NCI-H748 (cell line): ENCODE data around the gene CCL20.
"Not testable (repeated sequence)": the region's sequence is repeated elsewhere in the genome, so short reads cannot be mapped to it uniquely, and the experiment has no call there.

Source experiments
- DNase-seq: peaks from one replicate; lab custom pipeline; 2025; ENCODE audit not compliant: unreplicated experiment; lab: John Stamatoyannopoulos, UW

The CCL20 gene, protein sequence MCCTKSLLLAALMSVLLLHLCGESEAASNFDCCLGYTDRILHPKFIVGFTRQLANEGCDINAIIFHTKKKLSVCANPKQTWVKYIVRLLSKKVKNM

DNA sequence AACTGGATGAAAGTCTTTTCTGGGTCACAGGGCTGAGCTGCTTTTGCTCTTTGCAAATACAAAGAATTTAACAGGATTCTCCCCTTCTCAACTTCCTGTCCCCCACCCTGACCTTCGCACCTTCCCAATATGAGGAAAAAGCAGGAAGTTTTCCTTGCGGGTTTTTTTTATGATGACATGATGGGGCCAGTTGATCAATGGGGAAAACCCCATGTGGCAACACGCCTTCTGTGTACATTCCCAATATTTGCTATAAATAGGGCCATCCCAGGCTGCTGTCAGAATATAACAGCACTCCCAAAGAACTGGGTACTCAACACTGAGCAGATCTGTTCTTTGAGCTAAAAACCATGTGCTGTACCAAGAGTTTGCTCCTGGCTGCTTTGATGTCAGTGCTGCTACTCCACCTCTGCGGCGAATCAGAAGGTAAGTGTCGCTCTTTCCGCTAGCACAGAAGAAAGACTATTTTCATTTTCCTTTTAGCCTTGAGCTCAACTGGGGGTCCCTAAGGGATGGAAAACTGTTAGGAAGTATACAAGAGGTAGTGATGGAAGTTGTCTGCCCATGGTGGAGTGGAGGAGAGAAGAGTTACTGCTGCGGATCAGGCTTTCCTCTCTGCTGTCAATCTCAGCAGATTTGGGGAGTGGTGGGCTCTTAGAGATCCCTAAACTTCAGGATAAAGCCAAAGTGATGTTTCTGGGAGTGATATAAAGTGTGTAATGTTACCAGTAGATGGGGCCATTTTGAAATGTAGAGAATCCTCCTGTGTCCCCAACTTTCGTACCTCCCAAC, at the start of gene CCL20:
Gene CCL20, plus strand, starts transcription at position 281 of the 792 bp plus-strand sequence. Its CDS starts 70 bp downstream, at position 351.
- no peak for DNase-seq

DNA sequence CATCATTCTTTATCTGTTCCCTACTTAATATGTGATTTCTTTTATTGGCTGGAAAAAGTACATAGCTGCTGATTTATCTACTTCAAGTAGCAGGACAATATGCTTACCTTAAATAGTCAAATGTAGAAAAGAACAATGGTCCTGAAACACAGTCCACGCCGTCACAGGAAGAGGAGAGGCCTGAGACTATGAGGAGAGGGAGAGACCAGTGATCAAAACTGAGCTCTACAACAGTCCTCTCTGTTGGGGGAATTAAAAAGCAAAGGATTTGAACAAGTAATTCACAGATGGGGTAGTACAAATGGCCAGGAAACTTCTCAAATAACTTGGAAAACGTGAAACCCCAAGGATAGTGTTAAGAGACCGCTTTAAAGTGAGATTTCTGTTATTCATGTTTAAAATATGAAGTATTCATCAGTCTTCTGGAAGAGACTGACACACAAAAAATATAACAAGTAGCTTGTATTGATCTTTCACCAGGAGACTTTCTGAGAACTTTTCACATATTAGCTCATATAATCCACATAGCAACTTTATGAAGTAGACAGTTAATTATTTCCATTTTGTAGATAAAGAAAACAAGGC, 47.8 kb upstream of the CCL20 start:
- DNase-seq, result no peak

DNA sequence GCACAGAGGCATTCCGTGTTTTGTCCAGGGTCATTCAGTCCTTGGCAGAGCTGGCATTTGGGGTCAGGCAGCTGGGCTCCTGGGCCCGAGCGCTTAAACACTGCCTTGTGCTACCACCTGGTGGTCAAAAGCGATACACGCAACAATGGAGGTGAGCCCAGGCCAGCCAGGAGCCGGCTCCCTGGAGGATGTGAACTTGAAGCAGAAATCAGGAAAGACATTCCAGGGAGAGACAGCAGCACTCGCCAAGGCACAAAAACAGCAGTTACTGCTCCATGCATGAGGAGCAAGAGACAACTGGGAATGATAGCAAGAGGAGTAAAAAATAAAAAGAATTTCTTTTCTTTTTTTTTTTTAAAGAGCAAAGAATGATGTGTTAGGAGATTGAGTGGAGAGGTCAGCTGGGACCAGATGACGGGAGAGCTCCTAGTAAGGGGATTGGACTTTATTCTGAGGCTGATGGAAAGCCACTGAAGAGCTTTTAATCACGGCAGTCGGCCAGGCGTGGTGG, 47.2 kb upstream of the CCL20 start:
- peak; percentile 66 for DNase-seq

DNA sequence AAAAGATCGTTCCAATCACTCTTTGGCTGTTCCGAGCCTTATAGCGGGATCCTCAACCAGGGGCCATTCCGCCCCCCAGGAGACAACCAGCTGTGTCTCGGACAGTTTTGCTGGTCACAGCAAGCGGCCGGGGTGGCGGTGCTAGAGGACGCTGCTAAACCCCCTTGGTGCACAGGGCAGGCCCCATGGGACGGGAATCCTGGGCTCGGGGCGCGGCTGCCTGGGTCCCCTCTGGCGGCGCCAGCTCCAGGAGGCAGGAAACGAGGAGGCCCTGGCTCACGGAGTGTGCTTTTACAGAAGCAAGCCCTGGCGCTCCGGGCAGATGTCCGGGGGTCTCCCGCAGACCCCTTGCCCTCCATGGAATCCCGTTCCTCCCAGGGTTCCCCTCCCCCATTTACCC, 45.8 kb upstream of the CCL20 start:
- DNase-seq, result no peak

DNA sequence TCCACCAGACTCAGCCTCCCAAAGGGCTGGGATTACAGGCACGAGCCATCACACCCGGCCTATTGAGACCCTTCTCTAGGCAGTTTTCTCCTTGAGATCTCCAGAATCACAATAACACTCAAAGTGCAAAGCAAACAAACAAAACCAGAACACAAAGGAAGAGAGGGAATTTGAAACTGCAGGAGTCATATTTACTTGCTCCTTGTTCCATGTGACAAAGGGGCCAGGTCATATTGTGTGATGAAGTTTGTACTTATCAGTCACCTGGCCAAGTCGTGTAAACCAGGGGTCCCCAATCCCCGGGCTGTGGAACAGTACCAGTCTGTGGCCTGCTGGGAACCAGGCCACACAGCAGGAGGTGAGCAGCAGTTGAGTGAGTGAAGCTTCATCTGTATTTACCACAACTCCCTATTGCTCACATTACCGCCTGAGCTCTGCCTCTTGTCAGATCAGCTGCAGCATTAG, 41.4 kb upstream of the CCL20 start:
- DNase-seq, result peak; percentile 58

DNA sequence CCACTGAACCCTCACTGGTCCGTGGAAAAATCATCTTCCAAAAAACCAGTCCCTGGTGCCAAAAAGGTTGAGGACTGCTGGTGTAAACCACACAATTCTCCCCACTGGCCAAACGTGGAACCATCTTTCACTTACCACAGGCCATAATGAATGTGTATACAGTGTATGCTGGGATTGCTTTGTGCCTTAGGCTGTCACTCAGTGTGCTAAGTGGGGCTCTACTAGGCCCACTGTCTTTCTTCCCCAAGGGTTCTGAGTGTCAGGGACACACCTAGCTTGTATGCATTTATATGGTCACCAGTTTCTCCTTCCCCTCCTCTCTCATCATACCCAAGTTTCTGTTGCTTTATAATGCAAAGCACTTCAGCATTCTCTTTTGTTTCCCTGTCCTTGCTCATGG, 40.7 kb upstream of the CCL20 start:
- DNase-seq, result no peak

DNA sequence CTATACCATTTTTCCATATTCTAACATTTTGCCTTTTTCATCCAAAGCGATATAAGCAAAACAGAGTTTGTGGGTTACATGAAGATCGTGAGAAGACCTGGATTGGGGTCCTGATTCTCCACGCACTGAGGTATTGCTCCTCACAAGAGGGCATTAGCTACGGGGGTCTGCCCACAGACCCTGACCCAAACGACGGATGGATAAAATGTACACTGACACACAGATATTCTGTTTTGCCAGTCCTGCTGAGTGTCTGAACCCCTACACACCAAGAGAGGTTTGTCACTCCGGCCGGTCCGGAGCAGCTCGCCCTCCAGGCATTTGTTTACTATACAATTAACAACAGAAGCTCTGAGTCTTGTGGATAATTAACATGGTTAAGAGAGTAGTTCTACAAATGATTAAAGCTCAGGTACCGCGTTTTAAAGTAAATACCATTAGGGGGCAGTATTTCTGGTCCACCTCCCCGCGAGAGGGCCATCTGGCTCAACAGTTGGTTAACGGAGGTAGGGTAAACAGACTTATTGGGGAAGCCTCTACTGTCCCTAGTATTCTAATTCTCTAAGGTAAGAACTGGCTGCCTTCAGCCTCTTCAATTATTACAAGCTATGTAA, 39.5 kb upstream of the CCL20 start:
- DNase-seq, result no peak

DNA sequence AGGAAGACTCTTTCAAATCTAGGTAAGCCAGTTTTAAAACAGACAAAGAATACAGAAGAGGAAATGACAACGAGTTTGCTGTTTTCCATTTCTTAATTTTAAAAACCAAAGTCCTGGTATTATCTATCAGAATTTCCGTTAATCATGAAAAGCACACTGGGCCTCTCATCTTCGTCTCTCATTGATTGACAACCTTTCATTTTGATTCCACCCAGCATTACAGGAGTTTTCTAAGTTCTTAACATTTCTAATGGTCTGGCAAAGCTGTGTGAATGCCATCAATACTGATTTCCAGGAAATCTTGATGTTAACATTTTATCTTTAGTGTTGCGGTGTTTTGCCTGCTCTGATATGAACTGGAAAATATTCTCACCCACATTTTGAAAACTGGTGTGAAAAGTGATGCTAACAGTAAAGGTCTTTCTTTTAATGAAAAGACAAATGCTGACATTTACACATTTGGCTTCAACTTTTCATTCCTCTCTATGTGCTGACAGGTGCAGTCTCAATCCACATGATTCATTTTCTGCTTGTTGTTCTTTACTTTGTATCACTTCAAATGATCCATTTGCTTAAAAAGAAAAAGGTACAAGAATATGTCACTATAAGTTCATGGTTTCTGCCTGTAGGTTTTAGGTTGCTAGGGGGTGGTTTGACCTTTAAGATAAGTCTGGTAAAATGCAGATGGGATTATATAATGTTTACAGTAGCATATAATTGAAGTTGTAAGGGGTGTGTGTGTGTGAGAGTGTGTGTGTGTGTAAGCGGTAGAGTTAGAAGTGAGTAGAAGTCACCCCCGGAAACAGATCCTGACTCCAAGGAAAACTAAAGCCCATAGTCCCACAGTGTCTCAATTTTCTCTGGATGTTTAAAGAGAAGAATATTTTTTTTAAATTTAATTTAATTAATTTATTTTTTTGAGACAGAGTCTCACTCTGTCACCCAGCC, 38.5 kb upstream of the CCL20 start:
- no peak for DNase-seq

DNA sequence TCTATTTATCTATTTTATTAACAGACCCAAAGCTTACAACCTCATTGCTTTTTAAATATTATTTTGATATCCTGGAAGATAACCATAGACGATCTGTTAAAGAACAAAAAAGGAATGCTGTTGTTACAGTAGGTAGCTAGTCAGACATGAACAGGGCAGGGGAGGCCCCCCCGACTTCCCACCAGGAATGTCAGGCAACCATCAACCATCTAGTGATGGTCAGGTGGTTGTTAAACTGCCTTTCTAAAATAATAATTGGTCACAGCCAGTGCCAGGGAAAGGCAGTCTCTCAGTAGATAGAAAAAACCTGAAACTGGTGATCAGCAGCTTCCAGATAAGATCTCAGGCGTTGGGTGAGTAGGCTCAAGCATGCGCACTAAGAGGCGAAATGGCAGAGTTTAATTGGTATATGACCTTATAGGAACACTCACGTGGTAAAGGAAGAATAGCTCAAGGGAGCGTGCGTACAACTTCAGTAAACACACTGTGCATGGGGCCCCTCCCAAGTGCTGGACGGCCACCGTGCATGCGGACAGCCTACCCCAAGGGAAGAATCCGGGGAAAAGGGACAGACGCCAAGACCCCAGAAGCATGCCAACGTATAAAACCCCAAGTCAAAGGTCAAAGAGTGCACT, 32.5 kb upstream of the CCL20 start:
- peak; percentile 13 for DNase-seq

DNA sequence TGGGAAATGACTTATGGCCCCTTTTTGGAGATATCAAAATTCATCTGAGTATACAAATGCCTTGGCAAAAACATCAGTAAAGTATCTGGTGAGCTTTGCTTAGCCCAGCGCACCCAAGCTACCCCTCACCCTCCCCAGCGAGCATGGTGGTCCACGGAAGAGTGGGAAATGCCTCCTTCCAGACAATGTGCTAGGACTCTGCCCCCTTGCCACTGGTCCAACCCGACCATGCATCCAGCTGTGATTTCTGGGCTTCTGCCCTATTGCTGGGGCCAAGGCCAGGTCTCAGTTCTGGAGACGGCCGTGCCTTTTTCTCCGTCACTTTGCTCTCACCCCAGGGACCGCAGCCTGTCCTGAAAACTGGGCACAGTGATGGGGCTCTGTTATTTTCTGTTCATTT, 31.8 kb upstream of the CCL20 start:
- no peak for DNase-seq

DNA sequence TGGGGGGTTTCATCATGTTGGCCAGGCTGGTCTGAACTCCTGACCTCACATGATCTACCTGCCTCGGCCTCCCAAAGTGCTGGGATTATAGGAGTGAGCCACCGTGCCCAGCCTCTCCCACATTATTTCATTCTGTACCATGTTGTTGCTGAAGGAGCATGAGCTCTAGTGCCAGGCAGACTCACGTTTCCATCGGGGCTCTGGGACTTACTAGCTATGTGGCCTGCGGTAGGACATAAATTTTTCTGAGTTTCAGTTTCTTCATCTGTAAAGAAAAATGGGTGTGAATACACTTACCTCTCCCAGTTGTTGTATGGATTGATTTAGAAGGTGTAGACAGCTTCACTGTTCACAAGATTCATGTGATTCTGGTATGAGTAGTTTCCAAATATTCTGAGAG, 30.8 kb upstream of the CCL20 start:
- no peak for DNase-seq

DNA sequence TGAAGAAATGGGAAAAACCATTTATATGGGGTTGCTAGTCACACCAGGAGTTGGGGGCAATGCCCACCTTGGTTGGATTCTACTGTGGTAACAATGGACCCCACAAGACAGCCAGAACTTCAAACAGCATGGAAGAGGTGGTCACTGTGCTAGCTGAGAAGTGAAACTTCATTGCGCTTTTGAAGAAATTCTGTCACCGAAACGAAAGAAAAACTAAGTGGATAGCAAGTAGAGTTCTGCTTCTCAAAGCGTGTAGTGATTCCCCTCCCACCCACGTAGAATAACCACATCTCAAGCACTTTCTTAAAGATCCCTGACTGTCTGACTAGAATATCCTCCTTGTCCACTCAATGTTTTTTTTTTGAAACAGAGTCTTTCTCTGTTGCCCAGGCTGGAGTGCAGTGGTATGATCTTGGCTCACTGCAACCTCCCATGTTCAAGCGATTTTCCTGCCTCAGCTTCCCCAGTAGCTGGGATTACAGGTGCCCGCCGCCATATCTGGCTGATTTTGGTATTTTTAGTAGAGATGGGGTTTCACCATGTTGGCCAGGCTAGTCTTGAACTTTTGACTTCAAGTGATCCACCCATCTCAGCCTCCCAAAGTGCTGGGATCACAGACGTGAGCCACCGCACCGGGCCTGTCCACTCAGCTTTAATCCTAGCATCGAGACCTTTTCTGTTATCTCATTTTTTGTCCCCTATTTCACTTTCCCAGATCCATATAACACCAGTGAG, 30.1 kb upstream of the CCL20 start:
- DNase-seq, result no peak

DNA sequence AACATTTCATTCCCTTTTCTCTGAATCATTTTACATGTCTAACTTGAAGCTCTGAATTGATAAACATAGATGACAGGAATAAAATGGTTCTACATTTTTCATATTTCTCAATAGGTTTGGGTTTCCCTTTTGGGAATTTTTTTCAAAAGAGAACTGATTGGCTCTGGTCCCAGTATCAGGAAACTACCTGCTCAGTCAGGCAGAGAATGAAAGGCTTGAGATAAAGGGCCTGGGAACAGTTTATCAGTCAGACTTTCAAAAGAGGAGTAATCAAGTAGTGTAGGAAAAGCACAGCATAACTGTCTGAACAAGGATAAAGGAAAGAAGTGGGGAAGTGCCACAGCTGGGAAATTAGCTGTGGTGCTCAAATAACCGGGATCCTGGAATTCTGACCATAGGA, 28.3 kb upstream of the CCL20 start:
- DNase-seq, result no peak

DNA sequence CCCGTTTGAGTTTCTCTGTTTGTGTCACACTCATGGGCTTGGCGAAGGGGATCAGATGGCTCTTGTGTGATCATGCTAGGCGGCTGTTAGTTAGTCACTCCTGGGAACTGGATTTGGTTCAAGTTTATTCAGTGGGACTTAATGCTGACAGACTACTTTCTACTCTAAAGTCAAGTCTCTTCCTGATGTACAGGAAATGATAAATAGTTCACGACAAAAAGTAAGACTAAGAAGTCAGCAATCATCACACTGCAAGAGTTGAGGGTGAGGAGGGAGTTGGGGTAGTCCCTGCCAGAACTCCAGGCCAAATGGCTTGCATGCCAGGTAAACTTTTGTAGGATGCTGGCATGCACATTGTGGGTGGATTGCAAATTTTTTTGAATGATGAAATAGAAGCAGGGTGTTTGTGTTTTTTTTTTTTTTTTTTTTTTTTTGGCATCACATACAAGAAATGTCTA, 25.1 kb upstream of the CCL20 start:
- no peak for DNase-seq

DNA sequence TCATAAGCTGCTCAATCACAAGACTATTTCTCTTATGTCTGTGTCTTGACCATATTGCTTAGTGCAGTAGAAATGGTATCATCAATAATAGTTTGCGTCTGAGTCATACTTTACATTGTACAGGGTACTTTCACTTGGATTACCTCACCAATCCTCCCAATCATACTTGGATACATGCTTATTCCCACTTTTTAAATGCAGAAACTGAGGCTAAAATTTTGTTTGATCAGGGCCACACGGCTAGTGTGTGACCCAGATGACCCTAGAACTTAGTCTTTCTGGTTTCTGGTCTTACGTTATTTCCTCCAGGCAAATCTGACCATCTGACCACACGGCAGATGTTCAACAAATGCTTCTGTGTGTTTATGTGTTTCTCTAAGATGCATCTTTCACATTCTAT, 23.8 kb upstream of the CCL20 start:
- no peak for DNase-seq

DNA sequence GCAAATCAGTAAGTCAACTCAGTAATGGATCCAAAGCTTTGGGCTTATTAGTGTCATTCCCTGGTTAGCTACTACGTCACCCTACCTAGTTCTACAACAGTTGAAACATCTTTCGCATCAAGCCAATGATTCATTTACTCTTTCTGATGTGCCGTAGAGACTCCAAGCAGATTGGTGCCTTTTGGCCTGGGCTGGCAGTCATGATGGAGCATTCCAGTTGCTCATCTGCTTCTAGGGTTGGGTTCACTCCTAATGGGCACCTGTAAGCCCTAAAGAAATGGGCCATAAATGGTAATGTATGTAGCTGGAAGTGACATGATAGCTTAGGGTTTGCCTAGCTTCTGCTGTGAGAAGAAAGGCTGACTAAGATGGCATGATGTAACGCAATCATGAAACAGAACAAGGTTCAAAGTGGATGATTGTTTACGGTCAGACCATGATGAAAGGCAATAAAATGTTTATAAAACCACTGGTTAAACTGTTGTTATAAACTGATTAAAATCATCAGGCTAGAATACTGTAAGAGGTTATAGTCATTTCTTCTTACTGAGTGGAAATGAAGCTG, 20.4 kb upstream of the CCL20 start:
- DNase-seq, result no peak

DNA sequence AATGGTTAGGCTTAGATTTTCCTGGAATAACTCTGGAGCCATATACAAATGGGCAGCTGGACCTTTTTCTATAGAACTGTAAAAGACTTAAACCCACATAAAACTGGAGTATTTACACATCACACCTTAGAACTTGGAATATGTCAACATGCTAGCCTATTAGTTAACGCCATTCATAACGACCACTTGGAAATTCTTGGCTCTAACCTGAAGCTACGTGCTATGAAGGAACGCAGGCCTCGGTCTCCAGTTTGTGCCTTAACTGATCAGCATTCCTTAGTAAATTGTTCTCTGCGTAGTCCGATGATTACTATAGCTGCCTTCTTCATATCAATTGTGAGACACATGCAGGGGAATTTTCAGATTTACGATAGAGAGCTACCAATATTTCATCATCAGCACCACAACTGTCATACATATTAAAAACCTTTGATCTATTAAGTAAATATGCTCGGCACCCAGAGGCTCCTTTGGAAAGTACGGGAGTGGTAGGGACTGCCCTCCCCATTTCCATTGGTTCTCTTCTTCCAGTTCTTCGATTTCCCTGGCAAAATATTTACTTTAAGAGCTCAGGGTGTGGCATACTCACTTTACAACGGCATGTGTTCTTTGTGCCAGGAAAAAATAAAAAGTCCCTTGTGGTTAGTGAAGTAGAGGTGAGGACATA, 17.5 kb upstream of the CCL20 start:
- peak; percentile 30 for DNase-seq

DNA sequence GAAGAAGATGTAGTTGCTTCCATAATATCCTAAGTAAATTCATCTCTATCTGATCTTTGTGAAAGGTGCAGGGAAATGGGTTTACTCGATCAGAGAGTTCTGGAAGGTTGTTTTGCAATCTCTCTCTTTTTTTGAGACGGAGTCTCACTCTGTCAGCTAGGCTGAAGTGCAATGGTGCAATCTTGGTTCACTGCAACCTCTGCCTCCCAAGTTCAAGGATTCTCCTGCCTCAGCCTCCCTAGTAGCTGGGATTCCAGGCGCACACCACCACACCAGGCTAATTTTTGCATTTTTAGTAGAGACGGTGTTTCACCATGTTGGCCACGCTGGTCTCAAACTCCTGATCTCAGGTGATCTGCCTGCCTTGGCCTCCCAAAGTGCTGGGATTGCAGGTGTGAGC, 16.9 kb upstream of the CCL20 start:
- not testable (repeated sequence) for DNase-seq

DNA sequence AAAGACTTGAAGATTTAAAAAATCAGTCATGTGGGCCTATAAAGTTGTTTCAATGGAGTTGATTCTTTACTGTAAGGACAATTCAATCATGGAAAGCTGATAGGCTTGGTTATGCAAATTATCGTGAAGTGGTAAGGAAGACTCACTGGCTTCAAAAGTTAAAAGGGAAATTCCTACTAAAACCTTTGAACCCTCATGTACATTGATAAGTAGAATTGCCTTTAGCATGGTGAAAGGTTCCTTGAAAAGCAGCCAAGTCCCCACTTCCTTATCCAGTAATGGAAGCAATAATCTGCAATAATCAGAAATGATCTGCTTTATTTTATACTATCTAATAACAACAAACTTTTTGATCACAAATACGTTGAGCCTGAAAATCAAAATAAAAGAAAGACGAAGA, 14.4 kb upstream of the CCL20 start:
- DNase-seq, result no peak
